Activated T-helper 1 cell treated with anti-CD3 and anti-CD28 coated beads, Interleukin-12 subunit alpha, Interleukin-12 subunit beta, Interleukin-2, Interleukin-4 antibody, amounts not matched to agents 30 ng/mL and 10 ng/mL and 1 ng/mL, durations not matched to agents 14 hours and 24 hours and 36 hours (primary cell): ENCODE data around the gene ABCB9. TPM values are rescaled to one million over a fixed set of nuclear protein-coding genes. Genes with fewer than 3 reads are reported as not detected.

Experiments
- DNase-seq: peaks from one replicate; pipeline ENCODE4 v3.0.0; 2021; ENCODE audit warnings: low spot score
- H3K27ac Mint-ChIP-seq: one replicate; pipeline ENCODE4 v1.8.0; 2021; ENCODE audit warnings: mild to moderate bottlenecking, mixed read lengths
- H3K27me3 Mint-ChIP-seq: one replicate; pipeline ENCODE4 v1.8.0; 2022; ENCODE audit warnings: mild to moderate bottlenecking, moderate library complexity, mixed read lengths; ENCODE audit not compliant: insufficient read depth
- H3K36me3 Mint-ChIP-seq: one replicate; pipeline ENCODE4 v1.8.0; 2021; ENCODE audit warnings: low read depth, mixed read lengths
- H3K4me1 Mint-ChIP-seq: one replicate; pipeline ENCODE4 v1.8.0; 2021; ENCODE audit warnings: low read depth, mixed read lengths
- H3K4me3 Mint-ChIP-seq: one replicate; pipeline ENCODE4 v1.8.0; 2021; ENCODE audit warnings: mild to moderate bottlenecking, moderate library complexity, mixed read lengths
- H3K9me3 Mint-ChIP-seq: one replicate; pipeline ENCODE4 v1.8.0; 2021; ENCODE audit warnings: mixed read lengths
- intact Hi-C: fragments of 100-400 bp; cut with micrococcal nuclease; formaldehyde crosslinking; loops from one replicate; pipeline ENCODE4 v1.15.1; 2024
- total RNA-seq: library from RNA; stranded (reverse); gene quantifications from 2 replicates; pipeline ENCODE4 v1.2.3, GENCODE V29; 2022

Gene ABCB9
- total RNA-seq, 1 donor from 2014 or later, result 3.8 TPM

DNA sequence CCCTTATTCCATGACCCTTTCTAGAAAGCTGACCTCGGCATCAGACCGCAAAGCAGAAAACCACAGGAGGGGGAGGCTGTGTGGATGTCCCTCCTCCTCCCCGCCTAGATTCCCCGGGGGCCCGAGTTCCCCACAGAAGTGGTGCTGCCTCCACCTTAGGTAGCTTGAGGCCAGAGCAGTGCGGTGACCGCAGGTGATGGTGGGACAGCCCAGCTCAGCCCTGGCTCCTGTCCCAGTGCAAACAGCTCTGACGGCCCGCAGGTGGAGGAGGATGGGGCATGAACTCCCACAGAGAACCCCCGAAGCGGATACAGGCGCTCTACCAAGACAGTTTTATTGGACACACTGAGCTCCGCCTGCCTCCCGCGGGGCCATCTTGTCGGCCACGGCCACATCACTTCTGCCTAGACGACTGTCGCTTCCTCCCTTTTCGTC is 33.7 kb upstream of the ABCB9 start:
- no peaks in the 10 kb centered on the region for H3K9me3 Mint-ChIP-seq
- H3K36me3 Mint-ChIP-seq, result peaks cover 3% of the 10 kb centered on the region
- intact Hi-C loops, result no loop called here
- no peaks in the 10 kb centered on the region for H3K4me1 Mint-ChIP-seq
- no peaks in the 10 kb centered on the region for H3K27me3 Mint-ChIP-seq
- no peak for DNase-seq
- no peak overlapping the region for H3K27ac Mint-ChIP-seq
- no peak overlapping the region for H3K4me3 Mint-ChIP-seq

DNA sequence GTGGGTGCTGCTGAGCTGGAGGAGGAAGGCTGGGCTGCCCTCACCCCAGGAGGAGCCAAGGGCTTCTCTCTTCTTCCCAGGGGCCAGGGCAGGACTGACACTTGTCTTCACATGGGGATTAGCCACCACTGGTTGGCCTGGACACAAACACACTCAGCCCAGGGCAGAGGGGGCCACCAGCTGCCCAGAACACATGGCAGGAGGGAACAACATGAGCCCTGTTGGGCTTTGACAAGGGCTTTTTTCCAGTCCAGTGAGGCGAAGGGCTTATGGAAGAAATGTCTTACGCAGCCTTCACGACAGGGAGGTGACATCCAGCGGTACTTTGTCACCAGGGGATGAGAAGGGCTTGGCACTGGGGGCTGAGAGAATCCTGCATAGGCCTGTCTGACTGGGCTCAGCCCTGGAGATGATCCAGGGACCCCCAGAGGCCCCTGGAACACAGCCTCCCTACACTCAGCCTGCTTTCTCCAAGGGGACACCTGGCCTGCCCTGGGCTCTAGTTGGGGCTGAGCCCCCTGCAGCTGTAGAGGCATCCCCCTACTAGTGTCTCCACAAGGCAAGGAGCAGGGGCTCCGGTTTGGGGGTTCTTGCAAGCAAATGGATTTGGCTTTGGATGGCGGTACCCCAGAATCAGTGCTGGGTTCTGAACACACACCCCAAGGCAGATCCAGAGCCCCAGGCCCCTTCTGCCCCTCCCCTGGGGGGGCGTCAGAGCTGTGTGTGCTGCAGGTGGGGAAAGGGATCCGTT is 33.1 kb upstream of the ABCB9 start:
- intact Hi-C loops, result no loop called here
- no peaks in the 10 kb centered on the region for H3K9me3 Mint-ChIP-seq
- DNase-seq, result no peak
- H3K27me3 Mint-ChIP-seq, result no peaks in the 10 kb centered on the region
- no peak overlapping the region for H3K27ac Mint-ChIP-seq
- no peak overlapping the region for H3K4me3 Mint-ChIP-seq
- H3K4me1 Mint-ChIP-seq, result no peaks in the 10 kb centered on the region
- peaks cover 3% of the 10 kb centered on the region for H3K36me3 Mint-ChIP-seq

DNA sequence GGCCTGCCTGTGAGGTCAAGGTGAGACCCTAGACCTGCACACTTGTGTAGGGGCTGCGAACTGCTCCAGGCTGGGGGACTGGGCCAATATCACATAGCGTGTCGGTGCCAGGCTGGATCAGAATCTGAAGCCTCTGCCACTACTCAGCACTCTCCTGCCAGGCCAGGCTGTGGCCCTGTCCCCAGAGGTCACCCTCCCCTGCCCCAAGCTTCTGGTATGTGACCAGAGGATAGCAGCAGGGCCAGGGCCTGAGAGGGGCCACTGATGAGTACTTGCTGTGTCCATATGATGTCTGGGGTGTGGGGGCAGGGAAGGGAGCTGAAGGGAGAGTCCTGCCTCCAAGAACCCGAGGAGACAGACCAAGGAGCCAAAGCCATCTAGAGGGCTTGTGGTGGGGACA is 32.1 kb upstream of the ABCB9 start:
- no peaks in the 10 kb centered on the region for H3K27me3 Mint-ChIP-seq
- intact Hi-C loops, result no loop called here
- H3K36me3 Mint-ChIP-seq, result peaks cover 3% of the 10 kb centered on the region
- no peak for DNase-seq
- no peak overlapping the region for H3K4me3 Mint-ChIP-seq
- H3K9me3 Mint-ChIP-seq, result no peaks in the 10 kb centered on the region
- no peak overlapping the region for H3K27ac Mint-ChIP-seq
- H3K4me1 Mint-ChIP-seq, result peaks cover 3% of the 10 kb centered on the region

DNA sequence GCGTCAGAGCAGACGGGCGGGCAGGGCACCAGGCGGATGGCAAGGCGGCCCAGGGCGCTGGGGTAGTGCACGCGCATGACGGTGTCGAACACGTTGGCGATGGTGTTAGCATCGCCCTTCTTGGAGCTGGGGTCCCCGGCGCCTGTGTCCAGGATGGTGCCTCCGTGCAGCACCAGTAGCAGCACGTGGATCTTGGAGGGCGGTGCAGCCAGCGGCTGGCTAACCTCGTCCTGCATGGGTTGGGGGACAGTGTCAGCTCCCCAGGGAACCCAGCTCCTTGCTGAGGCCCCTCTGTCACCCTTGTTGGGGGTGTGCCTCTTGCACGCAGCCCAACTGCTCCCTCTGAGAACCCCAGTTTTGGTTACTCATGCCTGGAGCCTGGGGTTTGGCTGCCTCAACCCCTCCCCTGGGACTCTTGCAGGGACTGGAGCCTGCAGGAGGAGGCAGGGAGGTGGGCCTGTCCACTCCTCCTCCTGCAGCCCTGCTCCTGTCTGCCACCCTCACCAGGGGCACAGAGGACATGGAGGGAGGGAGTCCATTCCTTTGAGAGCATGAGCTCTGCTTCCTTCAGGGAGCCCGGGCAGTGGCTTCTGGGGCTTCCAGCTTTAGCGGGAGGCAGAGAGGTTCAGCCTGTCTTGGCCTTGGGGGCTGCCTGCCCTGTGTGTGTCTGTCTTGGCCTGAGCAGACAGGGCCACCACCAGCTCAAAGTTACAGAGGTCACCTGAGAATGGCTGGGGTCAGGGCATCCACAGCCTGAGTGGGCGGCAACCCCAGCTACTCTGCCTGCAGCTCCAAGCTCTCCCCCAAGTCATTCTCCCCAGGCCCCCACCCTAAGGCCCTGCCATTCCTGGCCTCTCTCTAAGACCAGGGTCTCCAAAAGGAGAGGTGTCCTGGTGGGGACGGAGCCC is 31.3 kb upstream of the ABCB9 start:
- H3K9me3 Mint-ChIP-seq, result no peaks in the 10 kb centered on the region
- H3K27ac Mint-ChIP-seq, result no peak overlapping the region
- no peaks in the 10 kb centered on the region for H3K27me3 Mint-ChIP-seq
- intact Hi-C loops, result no loop called here
- H3K4me3 Mint-ChIP-seq, result no peak overlapping the region
- no peak for DNase-seq
- peaks cover 7% of the 10 kb centered on the region for H3K4me1 Mint-ChIP-seq
- no peaks in the 10 kb centered on the region for H3K36me3 Mint-ChIP-seq

DNA sequence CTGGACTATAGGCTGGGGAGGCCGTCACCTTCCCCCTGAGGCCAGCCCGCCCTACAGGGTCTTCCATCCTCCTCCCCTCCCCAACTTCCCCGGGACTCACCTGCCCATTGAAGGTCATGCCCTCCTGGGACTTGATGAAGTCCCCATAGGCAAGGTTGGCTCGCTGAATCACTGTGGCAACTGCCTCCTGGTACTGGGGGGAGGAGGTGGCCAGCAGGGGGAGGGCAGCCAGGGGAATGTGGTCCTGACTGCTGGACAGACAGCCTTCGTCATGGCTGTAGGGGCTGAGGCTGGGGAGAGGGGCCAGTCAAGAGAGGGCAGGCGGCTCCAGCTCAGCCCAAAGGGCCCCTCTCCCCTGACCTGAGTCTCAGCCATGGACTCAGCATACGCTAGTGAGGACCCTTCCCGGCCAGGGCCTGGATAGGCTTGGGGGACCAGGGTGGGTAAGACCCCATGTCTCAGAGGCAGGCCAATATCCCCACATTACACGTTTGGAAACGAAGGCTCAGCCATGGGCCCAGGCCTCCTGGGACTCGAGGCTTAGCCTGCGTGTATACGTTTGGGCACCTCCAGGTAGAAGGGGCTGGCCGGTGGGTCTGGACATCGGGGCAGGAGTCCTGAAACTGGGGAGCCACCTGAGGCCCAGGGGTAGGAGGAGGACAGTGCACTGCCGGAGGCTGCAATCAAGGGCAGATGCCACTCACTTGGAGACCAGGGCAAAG is 30.5 kb upstream of the ABCB9 start:
- no peak overlapping the region for H3K4me3 Mint-ChIP-seq
- no peaks in the 10 kb centered on the region for H3K27me3 Mint-ChIP-seq
- peaks cover 7% of the 10 kb centered on the region for H3K4me1 Mint-ChIP-seq
- H3K36me3 Mint-ChIP-seq, result no peaks in the 10 kb centered on the region
- intact Hi-C loops, result no loop called here
- no peak for DNase-seq
- no peaks in the 10 kb centered on the region for H3K9me3 Mint-ChIP-seq
- H3K27ac Mint-ChIP-seq, result no peak overlapping the region

DNA sequence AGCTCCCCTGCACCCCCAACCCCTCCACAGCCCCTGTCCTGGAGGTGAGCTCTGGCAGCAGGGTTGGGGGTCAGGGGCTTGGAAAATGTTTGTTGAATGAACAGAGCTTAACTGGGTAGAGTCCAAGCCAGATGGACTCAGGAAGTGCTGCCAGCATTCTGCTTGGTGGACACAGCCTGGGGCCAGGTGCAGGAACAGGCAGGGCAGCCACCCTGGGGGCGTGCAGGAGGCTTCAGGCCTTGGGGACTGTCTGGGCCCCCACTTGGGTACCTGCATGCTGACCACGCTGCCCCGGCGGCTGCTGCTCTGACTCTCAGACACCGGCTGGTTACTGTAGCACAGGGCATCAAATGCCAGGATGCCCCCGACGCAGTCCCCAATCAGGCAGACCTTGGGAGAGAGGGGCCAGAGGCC is 29.9 kb upstream of the ABCB9 start:
- Mint-ChIP-seq H3K9me3 (no peaks in the 10 kb centered on the region), H3K27me3 (no peaks in the 10 kb centered on the region), H3K4me1 (peaks cover 7% of the 10 kb centered on the region), H3K4me3 (no peak overlapping the region), H3K36me3 (no peaks in the 10 kb centered on the region), H3K27ac (no peak overlapping the region)
- DNase-seq, result no peak
- intact Hi-C loops, result no loop called here

- DNase-seq, result no peak
- no peaks in the 10 kb centered on the region for H3K27me3 Mint-ChIP-seq
- intact Hi-C loops, result no loop called here
- H3K4me3 Mint-ChIP-seq, result no peak overlapping the region
- no peaks in the 10 kb centered on the region for H3K36me3 Mint-ChIP-seq
- peaks cover 7% of the 10 kb centered on the region for H3K4me1 Mint-ChIP-seq
- no peaks in the 10 kb centered on the region for H3K9me3 Mint-ChIP-seq
- no peak overlapping the region for H3K27ac Mint-ChIP-seq
Observed at GRCh38 chr12:122995503-122996187, 29.4 kb upstream of the ABCB9 start.

GRCh38 chr12:122994781-122995502 is 28.7 kb upstream of the ABCB9 start:
- Mint-ChIP-seq H3K27ac (no peak overlapping the region), H3K27me3 (no peaks in the 10 kb centered on the region), H3K4me3 (no peak overlapping the region), H3K9me3 (no peaks in the 10 kb centered on the region), H3K4me1 (peaks cover 7% of the 10 kb centered on the region), H3K36me3 (no peaks in the 10 kb centered on the region)
- DNase-seq, result no peak
- intact Hi-C loops, result no loop called here

DNA sequence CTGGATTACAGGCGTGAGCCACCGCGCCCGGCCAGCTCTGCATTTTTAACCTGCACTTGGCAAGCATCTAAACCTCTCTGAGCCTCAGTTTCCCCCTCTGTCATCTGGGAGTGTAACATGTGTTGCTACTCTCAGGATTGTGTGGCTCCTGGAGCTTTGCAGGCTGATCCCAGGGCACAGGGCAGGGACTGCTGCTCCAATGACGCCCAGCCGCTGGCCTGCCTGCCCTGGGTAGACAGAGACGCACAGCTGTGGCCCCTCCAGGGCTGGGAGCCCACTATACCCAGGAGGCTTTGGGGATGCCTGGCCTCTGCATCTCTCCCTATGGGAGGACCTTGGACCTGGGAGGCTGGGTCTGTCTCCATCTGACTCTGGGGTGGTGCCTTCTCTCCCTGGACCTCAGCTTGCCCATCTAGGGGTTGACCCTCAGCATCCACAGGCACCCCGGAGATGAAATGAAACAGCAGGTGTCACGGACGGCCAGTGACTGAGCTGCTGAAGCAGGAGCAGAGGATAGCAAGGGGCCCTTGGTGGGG is 27.9 kb upstream of the ABCB9 start:
- no peaks in the 10 kb centered on the region for H3K36me3 Mint-ChIP-seq
- no peak for DNase-seq
- intact Hi-C loops, result no loop called here
- no peaks in the 10 kb centered on the region for H3K9me3 Mint-ChIP-seq
- H3K27me3 Mint-ChIP-seq, result no peaks in the 10 kb centered on the region
- H3K27ac Mint-ChIP-seq, result no peak overlapping the region
- peaks cover 7% of the 10 kb centered on the region for H3K4me1 Mint-ChIP-seq
- no peak overlapping the region for H3K4me3 Mint-ChIP-seq

DNA sequence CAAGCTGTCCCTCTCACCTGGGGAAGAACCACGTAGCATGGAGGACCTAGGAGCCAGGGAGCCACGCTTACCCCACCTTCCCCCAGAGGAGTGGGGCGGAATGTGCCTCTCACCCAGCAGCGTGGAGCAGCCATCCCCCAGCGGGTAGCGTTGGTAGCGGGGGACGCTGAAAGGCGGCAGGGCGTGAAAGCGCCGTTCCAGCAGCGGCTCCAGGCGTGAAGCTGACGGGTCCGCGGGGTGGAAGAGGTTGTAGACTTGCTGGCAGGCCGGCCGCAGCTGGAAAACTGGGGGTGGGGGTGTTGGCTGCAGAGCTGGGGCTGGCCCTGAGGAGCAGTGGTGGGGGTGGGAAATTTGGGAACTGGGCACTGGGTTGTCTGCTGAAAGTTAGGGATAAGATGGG is 26.1 kb upstream of the ABCB9 start:
- intact Hi-C loops, result no loop called here
- Mint-ChIP-seq H3K4me3 (no peak overlapping the region), H3K4me1 (peaks cover 7% of the 10 kb centered on the region), H3K27ac (no peak overlapping the region), H3K27me3 (no peaks in the 10 kb centered on the region), H3K36me3 (no peaks in the 10 kb centered on the region), H3K9me3 (no peaks in the 10 kb centered on the region)
- no peak for DNase-seq

GRCh38 chr12:122991623-122992275 is 25.5 kb upstream of the ABCB9 start:
- Mint-ChIP-seq H3K9me3 (no peaks in the 10 kb centered on the region), H3K27me3 (no peaks in the 10 kb centered on the region), H3K27ac (no peak overlapping the region), H3K4me3 (no peak overlapping the region), H3K36me3 (no peaks in the 10 kb centered on the region), H3K4me1 (peaks cover 7% of the 10 kb centered on the region)
- DNase-seq, result no peak
- intact Hi-C loops, result no loop called here
